GM12878 (cell line): Measurements from ENCODE around the gene COL20A1. TPM values are rescaled to one million over a fixed set of nuclear protein-coding genes. Genes with fewer than 3 reads are reported as not detected.

Source experiments
- ATAC-seq: fragments of 200-7000 bp; cut with Tn5 transposase; 3 replicates; pipeline ENCODE4 v1.9.1; 2020; ENCODE audit warnings: mild to moderate bottlenecking, moderate library complexity
- BruUV-seq: library from RNA; stranded (reverse); fragments of 400-500 nt; replicated peaks from 2 replicates; lab custom pipeline; 2021; lab: Mats Ljungman, UMichigan
- CTCF ChIA-PET: fragments of 300-600 bp; sonication (Branson Sonifier 250); formaldehyde crosslinking; extraction: SDS; loops from one replicate; lab custom pipeline; 2021; ENCODE audit warnings: inconsistent platforms; lab: Yijun Ruan, JAX
- POLR2A ChIA-PET: fragments of 350-600 bp; formaldehyde crosslinking; extraction: SDS; loops from one replicate; lab custom pipeline; 2021; ENCODE audit warnings: inconsistent platforms; lab: Charles Lee
- RAD21 ChIA-PET: fragments of 300-600 bp; sonication (Branson Sonifier 250); formaldehyde crosslinking; loops from one replicate; lab custom pipeline; 2023; ENCODE audit warnings: antibody characterized with exemption; ENCODE audit not compliant: unreplicated experiment; lab: Charles Lee
- SMC1A ChIA-PET: fragments of 300-600 bp; sonication (Branson Sonifier 250); formaldehyde crosslinking; loops from one replicate; lab custom pipeline; 2023; ENCODE audit not compliant: unreplicated experiment, uncharacterized antibody; lab: Charles Lee
- DNase-seq: peaks from one replicate; pipeline ENCODE4 v3.0.0-alpha.2; 2011; ENCODE audit warnings: low read depth, low spot score
- FAIRE-seq: peaks from 3 replicates; lab custom pipeline; 2011; peaks lifted over from hg19 to GRCh38; lab: Jason Lieb, UNC
- H2AFZ ChIP-seq: 2 replicates; pipeline ENCODE4 v1.6.0; 2011; ENCODE audit warnings: low read depth, low read length, control low read depth; ENCODE audit not compliant: control insufficient read depth
- H3K27ac ChIP-seq: 2 replicates; pipeline ENCODE4 v1.5.1; 2011; ENCODE audit warnings: control low read depth; ENCODE audit not compliant: control insufficient read depth, insufficient read depth
- H3K27me3 ChIP-seq, 2 experiments: replicated peaks in 1 of 2; 2 replicates each; pipeline versions ENCODE4 v1.6.0 to v1.6.1; 2011; ENCODE audit warnings: low read length in 1 of 2; ENCODE audit not compliant: control insufficient read depth in 2 of 2, insufficient read depth in 2 of 2
- H3K36me3 ChIP-seq, 2 experiments: 2 replicates each; pipeline ENCODE4 v1.5.1; 2011; ENCODE audit warnings: low read length in 1 of 2; ENCODE audit not compliant: control insufficient read depth in 2 of 2, insufficient read depth in 2 of 2
- H3K4me1 ChIP-seq: 2 replicates; pipeline ENCODE4 v1.6.1; 2011; ENCODE audit warnings: mild to moderate bottlenecking, low read length, moderate library complexity, mixed read lengths; ENCODE audit not compliant: control insufficient read depth, insufficient read depth
- H3K4me2 ChIP-seq: 2 replicates; pipeline ENCODE4 v1.6.0; 2011; ENCODE audit warnings: control low read depth; ENCODE audit not compliant: control insufficient read depth, insufficient read depth
- H3K4me3 ChIP-seq: fragments of 200-600 bp; sonication (generic); 2 replicates; pipeline ENCODE4 v1.5.1; 2016
- H3K79me2 ChIP-seq: 2 replicates; pipeline ENCODE4 v1.6.0; 2011; ENCODE audit warnings: low read length; ENCODE audit not compliant: control insufficient read depth, insufficient read depth
- H3K9ac ChIP-seq: 2 replicates; pipeline ENCODE4 v1.8.0; 2011; ENCODE audit warnings: low read length, control low read depth, mixed read lengths; ENCODE audit not compliant: control insufficient read depth, insufficient read depth
- H3K9me3 ChIP-seq: replicated peaks from 3 replicates; pipeline ENCODE4 v1.5.1; 2011; ENCODE audit warnings: mild to moderate bottlenecking, low read length; ENCODE audit not compliant: control insufficient read depth, insufficient read depth
- H4K20me1 ChIP-seq: 2 replicates; pipeline ENCODE4 v1.6.0; 2011; ENCODE audit not compliant: control insufficient read depth, insufficient read depth
- CEBPB ChIP-seq, 2 experiments: fragments of 150-350 bp in 1 of 2; IDR thresholded peaks; 2 replicates each; pipeline ENCODE4 v1.6.1; 2012 to 2014; ENCODE audit warnings: low read depth in 2 of 2, low read length in 2 of 2, borderline replicate concordance in 1 of 2, inconsistent platforms in 1 of 2
- IKZF2 ChIP-seq, 2 experiments: fragments of 450-650 bp; IDR thresholded peaks; 2 replicates each; pipeline ENCODE4 v1.6.1; 2017; ENCODE audit warnings: mild to moderate bottlenecking in 2 of 2, moderate library complexity in 2 of 2
- JUNB ChIP-seq: IDR thresholded peaks from 2 replicates; pipeline ENCODE4 v1.6.1; 2016; ENCODE audit warnings: antibody characterized with exemption, mild to moderate bottlenecking
- MEF2A ChIP-seq: IDR thresholded peaks from 2 replicates; pipeline ENCODE4 v1.6.1; 2011; ENCODE audit warnings: low read depth, mild to moderate bottlenecking, low read length, moderate library complexity; ENCODE audit not compliant: insufficient read depth
- NFYB ChIP-seq: IDR thresholded peaks from 2 replicates; pipeline ENCODE4 v1.6.1; 2011; ENCODE audit warnings: low read depth, mild to moderate bottlenecking, low read length, improper control_type of control experiment, moderate library complexity; ENCODE audit not compliant: insufficient read depth
- RB1 ChIP-seq: fragments of 450-650 bp; formaldehyde crosslinking; IDR thresholded peaks from 2 replicates; pipeline ENCODE4 v1.6.1; 2017; ENCODE audit warnings: mild to moderate bottlenecking, borderline replicate concordance
- SIN3A ChIP-seq: IDR thresholded peaks from 2 replicates; pipeline ENCODE4 v1.6.1; 2012; ENCODE audit warnings: low read depth, low read length, improper control_type of control experiment
- SP1 ChIP-seq: IDR thresholded peaks from one replicate; pipeline ENCODE4 v1.6.1; 2011; ENCODE audit warnings: low read depth, low read length
- TCF12 ChIP-seq: IDR thresholded peaks from 2 replicates; pipeline ENCODE4 v1.6.1; 2011; ENCODE audit warnings: low read depth, mild to moderate bottlenecking, low read length
- TCF3 ChIP-seq: IDR thresholded peaks from 2 replicates; pipeline ENCODE4 v1.6.1; 2012; ENCODE audit warnings: low read depth, mild to moderate bottlenecking, low read length, borderline replicate concordance; ENCODE audit not compliant: insufficient read depth
- YY1 ChIP-seq: IDR thresholded peaks from 2 replicates; pipeline ENCODE4 v1.6.1; 2011; ENCODE audit warnings: low read depth, mild to moderate bottlenecking, low read length
- ZNF217 ChIP-seq: fragments of 450-650 bp; IDR thresholded peaks from 2 replicates; pipeline ENCODE4 v1.6.1; 2017; ENCODE audit warnings: antibody characterized with exemption, mild to moderate bottlenecking
- ZNF274 ChIP-seq: IDR thresholded peaks from one replicate; pipeline ENCODE4 v1.8.0; 2011; ENCODE audit not compliant: insufficient read length, insufficient read depth
- WGBS: methylation state at CpG from one replicate; pipeline ENCODE4 v1.1.6; 2016; ENCODE audit warnings: low lambda C conversion rate; ENCODE audit not compliant: insufficient replicate concordance, insufficient coverage; ENCODE audit errors: missing lambda C conversion rate; 5-methylcytosine and 5-hydroxymethylcytosine counted together
- in situ Hi-C: fragments of 300-500 bp; cut with MboI; formaldehyde crosslinking; loops from 9 replicates; pipeline ENCODE4 v1.14.3; 2018; ENCODE audit warnings: mixed read lengths
- intact Hi-C: fragments of 100-400 bp; cut with micrococcal nuclease; formaldehyde crosslinking; loops from one replicate; pipeline ENCODE4 v1.14.2; 2022; ENCODE audit not compliant: unreplicated experiment
- polyA plus RNA-seq, 11 experiments: library from polyadenylated mRNA; depleted of rRNA in 4 of 11; unstranded in 6 of 11; stranded (reverse) in 5 of 11; fragments of >200 nt; fragmentation: Nextera tagmentation in 4 of 11; fragmentation: Illumina TruSeq in 1 of 11; extraction: Ambion mirVana in 4 of 11; extraction: Trizol in 1 of 11; gene quantifications; 1 replicate in 1 of 11; 2 replicates in 10 of 11; pipeline versions ENCODE4 v1.2.1 to v1.2.3, GENCODE V29; 2011 to 2016; ENCODE audit warnings: inconsistent platforms in 2 of 11, missing spikeins in 2 of 11, low read depth in 1 of 11
- total RNA-seq, 4 experiments: library from RNA; depleted of rRNA in 3 of 4; stranded (reverse); fragments of >200 nt in 3 of 4; fragmentation: Illumina TruSeq in 1 of 4; extraction: Trizol in 1 of 4; gene quantifications; 2 replicates each; pipeline versions ENCODE4 v1.2.1 to v1.2.3, GENCODE V29; 2013 to 2021
- TF ChIP-seq, protein P1 (sequence below): IDR thresholded peaks from 2 replicates; pipeline ENCODE4 v1.6.1; 2012; ENCODE audit warnings: low read depth, low read length, improper control_type of control experiment
- TF ChIP-seq, protein P2 (sequence below): fragments of 450-650 bp; IDR thresholded peaks from 2 replicates; pipeline ENCODE4 v1.6.1; 2014; ENCODE audit warnings: mild to moderate bottlenecking
- TF ChIP-seq, protein P3 (sequence below): fragments of 150-350 bp; IDR thresholded peaks from 2 replicates; pipeline ENCODE4 v1.6.1; 2016; ENCODE audit warnings: low read depth, low read length

COL20A1 gene
- total and polyA plus RNA-seq, 10 of the 15 experiments (the other 5 are each of a cell fraction or from before 2014, with no cell fraction given) = not detected

DNA sequence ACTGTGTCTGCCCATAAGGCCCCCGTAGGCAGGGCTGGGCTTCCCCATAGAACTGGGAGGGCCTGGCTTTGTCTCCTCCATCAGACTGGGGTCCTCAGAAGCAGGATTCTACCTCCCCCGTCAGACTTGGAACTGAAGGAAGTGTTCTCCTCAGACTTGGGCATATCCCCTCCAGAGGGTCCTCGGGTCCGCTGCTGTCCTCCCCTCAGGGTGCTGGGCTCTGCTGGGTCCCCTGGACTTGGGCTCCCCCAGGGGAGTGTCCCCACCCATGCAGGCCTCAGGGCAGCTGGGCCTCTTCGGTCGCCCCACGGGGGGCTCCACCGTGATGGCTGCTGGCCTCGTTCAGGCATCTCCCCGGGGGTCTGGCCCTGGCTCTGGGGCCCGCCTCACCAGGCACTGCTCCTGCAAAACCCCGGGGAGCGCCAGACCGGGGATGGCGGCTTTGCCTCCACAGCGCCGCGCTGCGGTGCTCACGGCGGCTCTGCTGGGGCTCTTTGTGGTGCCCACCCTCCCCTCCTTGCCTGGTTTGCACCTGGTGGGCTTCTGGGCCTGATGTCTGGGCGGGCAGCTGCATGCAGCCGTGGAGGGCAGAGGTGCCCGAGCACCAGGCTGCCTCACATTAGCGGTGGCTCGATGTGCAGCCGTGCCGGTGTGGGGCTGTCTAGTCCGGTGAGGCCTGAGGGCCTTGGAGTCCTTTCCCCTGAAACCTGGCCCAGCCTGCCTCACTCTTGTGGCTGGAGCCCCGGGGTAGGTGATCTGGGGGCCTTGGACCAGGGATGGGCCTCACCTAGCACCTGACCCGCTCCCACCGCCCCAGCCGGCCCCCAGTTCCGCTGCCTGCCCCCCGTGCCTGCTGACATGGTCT lies 13.9 kb downstream of the COL20A1 start (continued):
- TF ChIP-seq SP1 = no peak
- TF ChIP-seq YY1 = no peak
- TF ChIP-seq ZNF217 = no peak
- no peak for TF ChIP-seq SIN3A
- TF ChIP-seq, protein P1, sequence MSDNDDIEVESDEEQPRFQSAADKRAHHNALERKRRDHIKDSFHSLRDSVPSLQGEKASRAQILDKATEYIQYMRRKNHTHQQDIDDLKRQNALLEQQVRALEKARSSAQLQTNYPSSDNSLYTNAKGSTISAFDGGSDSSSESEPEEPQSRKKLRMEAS = no peak
- TF ChIP-seq ZNF274 = no peak
- TF ChIP-seq, protein P2, sequence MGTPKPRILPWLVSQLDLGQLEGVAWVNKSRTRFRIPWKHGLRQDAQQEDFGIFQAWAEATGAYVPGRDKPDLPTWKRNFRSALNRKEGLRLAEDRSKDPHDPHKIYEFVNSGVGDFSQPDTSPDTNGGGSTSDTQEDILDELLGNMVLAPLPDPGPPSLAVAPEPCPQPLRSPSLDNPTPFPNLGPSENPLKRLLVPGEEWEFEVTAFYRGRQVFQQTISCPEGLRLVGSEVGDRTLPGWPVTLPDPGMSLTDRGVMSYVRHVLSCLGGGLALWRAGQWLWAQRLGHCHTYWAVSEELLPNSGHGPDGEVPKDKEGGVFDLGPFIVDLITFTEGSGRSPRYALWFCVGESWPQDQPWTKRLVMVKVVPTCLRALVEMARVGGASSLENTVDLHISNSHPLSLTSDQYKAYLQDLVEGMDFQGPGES = no peak

DNA sequence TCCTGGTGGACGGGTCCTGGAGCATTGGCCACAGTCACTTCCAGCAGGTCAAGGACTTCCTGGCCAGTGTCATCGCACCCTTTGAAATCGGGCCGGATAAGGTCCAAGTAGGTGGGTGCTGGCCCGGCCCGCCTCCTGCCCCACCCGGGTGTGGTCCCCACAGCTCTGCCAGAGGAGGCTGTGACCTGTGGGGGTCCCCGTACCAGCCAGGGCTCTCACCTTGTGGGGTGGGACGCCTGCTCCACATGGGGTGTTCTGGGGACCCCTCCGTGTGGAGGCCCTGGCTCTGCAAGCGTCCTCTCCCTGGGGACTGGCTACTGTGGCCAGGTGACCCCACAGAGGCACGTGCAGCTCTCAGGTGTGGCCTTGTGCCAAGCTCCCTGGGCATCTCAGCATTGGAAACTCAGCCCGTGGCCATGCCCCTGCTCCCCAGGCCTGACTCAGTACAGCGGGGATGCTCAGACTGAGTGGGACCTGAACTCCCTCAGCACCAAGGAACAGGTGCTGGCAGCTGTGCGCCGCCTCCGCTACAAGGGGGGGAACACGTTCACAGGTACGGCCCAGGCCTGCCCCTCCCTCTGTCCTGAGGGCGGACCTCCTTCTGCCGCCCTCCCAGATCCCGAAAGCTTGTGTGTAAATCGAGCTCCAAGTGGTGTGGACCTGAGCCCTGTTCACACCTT lies 14.7 kb downstream of the COL20A1 start:
- FAIRE-seq (no peak), ATAC-seq (no peak), DNase-seq (no peak)
- Histone ChIP-seq H3K4me2 (no peak overlapping the region), H3K9me3 (no peaks in the 10 kb centered on the region), H3K4me3 (no peak overlapping the region), H3K27ac (no peak overlapping the region), H3K36me3 (no peaks in the 10 kb centered on the region), H2AFZ (no peak overlapping the region), H3K79me2 (no peaks in the 10 kb centered on the region), H3K4me1 (no peaks in the 10 kb centered on the region), H3K9ac (no peak overlapping the region), H3K27me3 (no peaks in the 10 kb centered on the region), H4K20me1 (no peaks in the 10 kb centered on the region)
- no TSS peak for BruUV-seq
- SMC1A ChIA-PET = no interaction called here
- in situ Hi-C loops (no loop called here), intact Hi-C loops (no loop called here)
- CTCF ChIA-PET = interaction anchor here (1.5 kb wide), 1 partner anchor 74 kb away, joined by 7 read pairs; no protein-coding TSS in a partner anchor
- RAD21 ChIA-PET = interaction anchor here (1.2 kb wide), 1 partner anchor 75 kb away, joined by 6 read pairs; no protein-coding TSS in a partner anchor
- 43% methylated on average over 18 of the region's 23 CpGs for WGBS
- POLR2A ChIA-PET = no interaction called here
- no peak for TF ChIP-seq CEBPB (IDR thresholded peaks at IDR 0.05; ENCODE audit: borderline replicate concordance in 1 of 2, low read depth in 2 of 2, low read length in 2 of 2)
- no peak for TF ChIP-seq NFYB
- no peak for TF ChIP-seq RB1
- no peak for TF ChIP-seq TCF3
- TF ChIP-seq, protein P3, sequence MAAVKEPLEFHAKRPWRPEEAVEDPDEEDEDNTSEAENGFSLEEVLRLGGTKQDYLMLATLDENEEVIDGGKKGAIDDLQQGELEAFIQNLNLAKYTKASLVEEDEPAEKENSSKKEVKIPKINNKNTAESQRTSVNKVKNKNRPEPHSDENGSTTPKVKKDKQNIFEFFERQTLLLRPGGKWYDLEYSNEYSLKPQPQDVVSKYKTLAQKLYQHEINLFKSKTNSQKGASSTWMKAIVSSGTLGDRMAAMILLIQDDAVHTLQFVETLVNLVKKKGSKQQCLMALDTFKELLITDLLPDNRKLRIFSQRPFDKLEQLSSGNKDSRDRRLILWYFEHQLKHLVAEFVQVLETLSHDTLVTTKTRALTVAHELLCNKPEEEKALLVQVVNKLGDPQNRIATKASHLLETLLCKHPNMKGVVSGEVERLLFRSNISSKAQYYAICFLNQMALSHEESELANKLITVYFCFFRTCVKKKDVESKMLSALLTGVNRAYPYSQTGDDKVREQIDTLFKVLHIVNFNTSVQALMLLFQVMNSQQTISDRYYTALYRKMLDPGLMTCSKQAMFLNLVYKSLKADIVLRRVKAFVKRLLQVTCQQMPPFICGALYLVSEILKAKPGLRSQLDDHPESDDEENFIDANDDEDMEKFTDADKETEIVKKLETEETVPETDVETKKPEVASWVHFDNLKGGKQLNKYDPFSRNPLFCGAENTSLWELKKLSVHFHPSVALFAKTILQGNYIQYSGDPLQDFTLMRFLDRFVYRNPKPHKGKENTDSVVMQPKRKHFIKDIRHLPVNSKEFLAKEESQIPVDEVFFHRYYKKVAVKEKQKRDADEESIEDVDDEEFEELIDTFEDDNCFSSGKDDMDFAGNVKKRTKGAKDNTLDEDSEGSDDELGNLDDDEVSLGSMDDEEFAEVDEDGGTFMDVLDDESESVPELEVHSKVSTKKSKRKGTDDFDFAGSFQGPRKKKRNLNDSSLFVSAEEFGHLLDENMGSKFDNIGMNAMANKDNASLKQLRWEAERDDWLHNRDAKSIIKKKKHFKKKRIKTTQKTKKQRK = no peak
- no peak for TF ChIP-seq TCF12
- TF ChIP-seq IKZF2 (IDR thresholded peaks at IDR 0.05) = no peak
- no peak for TF ChIP-seq SIN3A
- no peak for TF ChIP-seq MEF2A
- no peak for TF ChIP-seq JUNB
